NCI-H345 (cell line): ENCODE measurements around the gene ZNF587.
"Not testable (repeated sequence)": the region's sequence is repeated elsewhere in the genome, so short reads cannot be mapped to it uniquely, and the experiment has no call there.

Source experiments
- DNase-seq: peaks from one replicate; lab custom pipeline; 2025; lab: John Stamatoyannopoulos, UW

ZNF587 gene

DNA sequence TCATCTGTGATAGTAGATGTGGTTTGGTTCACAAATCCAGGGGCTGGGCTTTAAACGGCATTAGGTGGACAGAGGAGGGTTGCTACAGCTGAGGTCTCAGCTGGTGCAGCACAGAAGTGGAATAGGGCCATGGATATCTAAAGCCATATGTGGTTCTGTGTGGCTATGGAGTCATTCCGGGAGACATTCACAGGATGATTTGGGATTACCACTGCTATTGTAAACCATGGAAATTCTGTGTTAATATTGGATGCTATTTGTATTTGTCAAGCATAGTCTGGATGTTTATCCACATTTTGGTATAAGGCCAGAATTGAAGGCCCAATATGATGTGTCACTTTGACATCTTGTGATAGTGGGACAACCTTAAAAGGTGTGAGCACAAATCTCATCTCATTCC is 26.5 kb upstream of the ZNF587 start:
- not testable (repeated sequence) for DNase-seq

DNA sequence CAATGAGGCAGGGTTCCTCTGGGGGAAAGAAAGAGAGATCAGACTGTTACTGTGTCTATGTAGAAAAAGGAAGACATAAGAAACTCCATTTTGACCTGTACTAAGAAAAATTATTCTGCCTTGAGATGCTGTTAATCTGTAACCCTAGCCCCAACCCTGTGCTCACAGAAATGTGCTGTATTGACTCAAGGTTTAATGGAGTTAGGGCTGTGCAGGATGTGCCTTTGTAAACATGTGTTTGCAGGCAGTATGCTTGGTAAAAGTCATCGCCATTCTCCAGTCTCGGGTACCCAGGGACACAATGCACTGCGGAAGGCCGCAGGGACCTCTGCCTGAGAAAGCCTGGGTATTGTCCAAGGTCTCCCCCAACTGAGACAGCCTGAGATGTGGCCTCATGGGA is 26.1 kb upstream of the ZNF587 start:
- DNase-seq, result not testable (repeated sequence)

DNA sequence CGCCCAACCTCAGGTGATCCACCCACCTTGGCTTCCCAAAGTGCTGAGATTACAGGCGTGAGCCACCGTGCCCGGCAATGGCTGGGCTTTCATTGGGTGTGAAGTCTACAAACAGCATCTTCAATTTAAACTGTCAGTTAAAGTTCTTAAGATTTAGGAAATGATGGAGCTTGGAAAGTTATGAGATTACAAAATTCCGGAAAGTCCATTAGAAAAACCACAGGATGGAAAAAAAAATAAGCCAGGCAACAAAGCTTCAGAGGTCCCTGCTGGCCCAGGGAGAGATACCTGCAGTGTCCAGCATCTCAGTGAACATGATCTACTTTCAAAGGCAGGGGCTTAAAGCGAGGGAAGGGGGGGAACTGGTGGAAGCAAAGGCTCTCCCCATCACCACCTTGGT is 24.1 kb upstream of the ZNF587 start:
- no peak for DNase-seq

DNA sequence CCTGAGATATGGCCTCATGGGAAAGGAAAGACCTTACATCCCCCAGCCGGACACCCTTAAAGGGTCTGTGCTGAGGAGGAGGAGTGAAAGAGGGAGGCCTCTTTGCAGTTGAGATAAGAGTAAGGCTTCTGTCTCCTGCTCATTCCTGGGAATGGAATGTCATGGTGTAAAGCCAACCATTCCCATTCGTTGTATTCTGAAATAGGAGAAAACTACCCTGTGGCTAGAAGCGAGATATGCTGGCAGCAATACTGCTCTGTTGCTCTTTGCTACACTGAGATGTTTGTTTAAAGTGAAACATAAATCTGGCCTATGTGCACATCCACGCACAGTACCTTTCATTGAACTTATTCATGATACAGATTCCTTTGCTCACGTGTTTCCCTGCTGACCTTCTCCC is 20.3 kb upstream of the ZNF587 start:
- no peak for DNase-seq

- DNase-seq, result no peak
Measured at GRCh38 chr19:57830071-57830602, 19.5 kb upstream of the ZNF587 start, which contains the start of gene ZNF587B. Gene ZNF587B (plus strand): TSS chr19:57830299. CDS start chr19:57830529, 230 bp downstream.

DNA sequence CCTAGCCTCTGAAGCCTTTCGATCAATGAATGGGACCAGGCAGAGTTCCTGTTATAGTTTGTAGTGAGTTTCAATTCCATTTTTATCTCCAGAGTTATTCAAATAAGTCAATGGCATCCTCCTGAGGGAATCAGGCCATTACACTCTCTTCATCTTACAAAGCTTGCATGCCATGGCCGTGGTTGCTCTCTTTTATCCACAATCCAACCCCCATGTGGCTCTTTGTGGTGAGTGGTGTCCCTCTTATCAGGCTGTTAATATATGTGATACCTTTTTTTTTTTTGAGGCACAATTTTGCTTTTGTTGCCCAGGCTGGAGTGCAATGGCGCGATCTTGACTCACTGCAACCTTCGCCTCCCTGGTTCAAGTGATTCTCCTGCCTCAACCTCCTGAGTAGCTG is 12.7 kb upstream of the ZNF587 start:
- DNase-seq, result not testable (repeated sequence)

DNA sequence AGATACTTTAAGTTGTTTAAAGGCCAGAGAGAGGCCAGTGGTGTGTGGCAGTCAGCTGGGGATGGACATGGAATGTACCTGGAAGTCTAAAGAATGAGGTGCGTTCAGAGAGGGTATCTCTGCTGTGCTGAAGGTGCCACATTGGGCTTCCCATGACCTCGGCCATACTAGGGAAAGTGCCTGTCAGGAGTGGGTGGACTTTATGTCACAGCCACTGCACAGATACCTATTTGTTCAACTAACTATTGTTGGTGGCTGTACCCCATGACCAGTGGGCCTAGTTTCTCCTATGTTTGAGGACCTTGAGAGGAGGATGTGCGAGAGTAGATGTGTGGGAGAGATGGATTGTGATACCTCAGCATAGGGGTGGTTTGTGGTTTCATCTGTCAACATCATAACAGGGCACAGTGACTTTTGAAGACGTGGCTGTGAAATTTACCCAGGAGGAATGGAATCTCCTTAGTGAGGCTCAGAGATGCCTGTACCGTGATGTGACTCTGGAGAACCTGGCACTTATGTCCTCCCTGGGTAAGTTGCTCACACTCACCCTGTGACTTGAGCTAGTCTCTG is 11.0 kb upstream of the ZNF587 start:
- DNase-seq, result not testable (repeated sequence)

GRCh38 chr19:57841122-57841763 is 8.4 kb upstream of the ZNF587 start:
- DNase-seq, result no peak

DNA sequence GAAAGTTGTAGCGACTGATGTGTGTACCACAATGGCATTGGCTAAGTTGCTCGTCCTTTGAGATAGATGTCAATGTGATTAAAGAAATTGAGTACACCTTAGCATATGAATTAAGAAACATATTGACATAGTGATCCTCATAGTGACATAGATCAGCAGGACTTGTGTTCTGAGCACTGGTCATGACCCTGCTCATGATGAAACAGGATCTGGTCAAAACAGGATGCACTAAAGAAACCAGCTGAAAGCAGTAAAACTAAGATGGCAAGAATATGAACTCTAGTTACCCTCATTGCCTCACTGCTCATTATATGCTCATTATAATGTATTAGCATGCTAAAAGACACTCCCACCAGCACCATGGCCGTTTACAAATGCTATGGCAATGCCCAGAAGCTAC is 2.5 kb upstream of the ZNF587 start:
- not testable (repeated sequence) for DNase-seq

- not testable (repeated sequence) for DNase-seq
Measured at GRCh38 chr19:57849162-57849665, 445 bp upstream of the ZNF587 start.

GRCh38 chr19:57850553-57851017 is 926 bp downstream of the ZNF587 start:
- no peak for DNase-seq

DNA sequence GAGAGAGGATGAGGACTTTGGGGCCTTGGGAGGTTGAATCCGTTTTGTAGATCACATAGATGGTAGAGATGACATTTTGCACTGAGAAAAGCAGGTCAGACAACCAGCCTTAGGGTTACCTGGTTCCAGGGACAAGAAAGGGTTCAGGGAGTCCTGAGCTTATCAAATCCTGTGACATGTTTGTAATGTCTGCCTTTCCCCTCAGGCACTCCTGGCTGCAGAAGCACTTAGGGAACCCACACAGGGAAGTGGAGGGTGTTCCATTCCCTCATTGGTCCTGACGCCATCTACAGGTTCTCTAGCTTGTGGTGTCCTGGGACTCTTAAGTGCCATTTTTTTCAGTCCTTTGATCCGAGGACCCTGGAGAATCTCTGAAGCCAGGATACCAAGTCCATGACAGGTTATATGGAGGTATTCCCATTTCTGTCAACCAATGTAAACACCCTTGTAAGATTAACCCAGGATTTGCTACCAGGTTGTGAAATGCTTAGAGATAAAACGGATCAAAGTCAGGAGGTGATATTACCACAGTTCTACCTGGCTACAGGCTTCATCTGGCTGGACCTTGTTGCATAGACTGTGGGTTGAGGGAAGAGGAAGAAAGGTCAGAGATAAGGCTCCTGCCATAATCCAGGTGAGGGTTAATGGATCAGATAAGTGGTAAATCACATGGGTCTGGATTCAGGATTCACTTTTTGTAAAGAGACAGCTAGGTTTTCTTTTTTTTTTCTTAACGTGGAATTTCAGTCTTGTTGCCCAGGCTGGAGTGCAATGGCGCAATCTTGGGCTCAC is 2.3 kb downstream of the ZNF587 start:
- not testable (repeated sequence) for DNase-seq

GRCh38 chr19:57854117-57854516 is 4.5 kb downstream of the ZNF587 start:
- not testable (repeated sequence) for DNase-seq

GRCh38 chr19:57862351-57862750 is 12.7 kb downstream of the ZNF587 start:
- not testable (repeated sequence) for DNase-seq

- no peak for DNase-seq
Measured at GRCh38 chr19:57867868-57868492, 18.3 kb downstream of the ZNF587 start.

DNA sequence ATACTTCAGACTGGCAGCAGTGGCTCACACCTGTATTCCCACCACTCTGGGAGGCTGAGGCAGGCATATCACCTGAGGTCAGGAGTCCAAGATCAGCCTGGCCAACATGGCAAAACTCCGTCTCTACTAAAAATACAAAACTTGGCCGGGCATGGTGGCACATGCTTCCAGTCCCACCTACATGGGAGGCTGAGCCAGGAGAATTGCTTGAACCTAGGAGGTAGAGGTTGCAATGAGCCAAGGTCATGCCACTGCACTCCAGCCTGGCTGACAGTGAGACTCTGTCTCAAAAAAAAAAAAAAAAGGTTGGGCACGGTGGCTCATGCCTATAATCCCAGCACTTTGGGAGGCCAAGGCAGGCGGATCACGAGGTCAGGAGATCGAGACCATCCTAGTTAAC is 20.0 kb downstream of the ZNF587 start:
- DNase-seq, result not testable (repeated sequence)

DNA sequence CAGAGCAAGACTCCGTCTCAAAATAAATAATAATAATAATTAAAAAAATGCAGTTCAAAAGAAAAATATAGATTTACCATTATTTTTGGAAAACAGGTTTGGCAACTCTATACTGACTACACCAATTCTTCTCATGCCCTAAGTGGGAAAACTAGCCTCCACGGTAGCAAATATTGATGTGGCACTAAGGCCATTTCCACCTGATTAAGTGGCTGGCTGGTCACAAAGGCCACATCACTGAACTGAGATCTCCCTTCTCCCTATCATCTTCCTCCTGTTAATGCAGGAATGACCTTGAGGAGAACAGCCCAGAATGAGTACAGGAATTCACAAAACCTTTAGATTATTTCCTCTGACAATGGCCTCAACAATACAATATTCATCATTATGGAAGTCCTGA is 20.6 kb downstream of the ZNF587 start:
- DNase-seq, result no peak

DNA sequence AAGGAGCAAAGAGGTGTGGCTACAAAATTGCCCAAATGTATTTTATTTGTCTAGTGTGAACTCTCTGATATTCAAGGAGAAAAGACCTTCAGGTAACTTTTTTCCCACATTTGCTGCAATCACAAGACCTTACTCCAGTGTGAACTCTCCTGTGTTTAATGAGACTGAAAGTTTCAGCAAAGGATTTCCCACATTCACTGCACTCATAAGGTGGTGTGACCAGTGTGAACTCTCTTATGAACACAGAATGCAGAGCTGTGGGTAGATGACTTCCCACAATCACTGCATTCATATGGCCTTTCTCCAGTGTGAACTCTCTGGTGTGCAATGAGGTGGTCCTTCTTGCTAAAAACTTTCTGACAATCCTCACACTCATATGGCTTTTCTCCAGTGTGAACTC is 22.8 kb downstream of the ZNF587 start:
- DNase-seq, result no peak

GRCh38 chr19:57873883-57874799 is 24.5 kb downstream of the ZNF587 start:
- not testable (repeated sequence) for DNase-seq

DNA sequence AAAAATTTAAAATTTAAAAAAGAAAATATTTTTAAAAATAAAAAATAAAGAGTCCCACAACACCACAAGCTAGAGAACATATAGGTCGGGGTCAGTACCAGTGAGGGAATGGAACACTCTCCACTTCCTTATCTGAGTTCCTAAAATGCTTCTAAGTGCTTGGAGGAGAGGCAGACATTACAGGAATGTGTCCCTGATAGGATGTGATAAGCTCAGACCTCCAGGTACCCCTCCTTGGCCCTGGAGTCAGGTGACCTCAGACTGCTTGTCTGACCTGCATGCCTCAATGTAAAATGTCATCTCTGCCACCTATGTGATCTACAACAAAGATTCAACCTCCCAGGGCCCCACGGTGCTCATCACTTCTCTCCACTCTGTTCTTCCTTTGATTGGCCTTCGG is 36.4 kb downstream of the ZNF587 start:
- no peak for DNase-seq
